Measurements from ENCODE around the gene ILF3. TPM values are rescaled to one million over a fixed set of nuclear protein-coding genes. Genes with fewer than 3 reads are reported as not detected.

The ILF3 gene
- total and polyA plus RNA-seq, 2 donors from 2014 or later = 58.3 to 206 TPM

DNA sequence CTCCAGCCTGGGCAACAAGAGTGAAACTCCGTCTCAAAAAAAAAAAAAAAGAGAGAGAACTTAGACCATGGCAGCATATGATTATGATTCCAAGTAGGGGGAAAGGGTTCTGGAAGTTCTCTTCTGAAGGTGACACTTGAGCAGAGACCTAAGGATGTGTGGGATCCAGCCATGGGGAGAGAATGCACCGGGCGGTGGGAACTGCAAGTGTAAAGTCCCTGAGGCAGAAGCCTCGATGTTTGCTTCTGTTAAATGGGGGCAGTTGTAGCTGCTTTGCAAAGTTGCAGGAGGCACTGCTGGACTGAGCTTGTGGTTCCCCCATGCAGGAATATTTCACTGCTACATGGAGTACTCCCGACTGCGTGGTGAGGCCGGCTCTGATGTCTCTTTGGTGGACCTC lies 19.7 kb upstream of the ILF3 start:
- FAIRE-seq (no peak), DNase-seq (no peak)
- no peak for TF ChIP-seq CTCF (IDR thresholded peaks at IDR 0.05; ENCODE audit: borderline replicate concordance, extremely low read depth, insufficient read depth)
- Histone ChIP-seq H3K36me3 (ENCODE audit: control insufficient read depth in 2 of 3, insufficient read depth in 3 of 3, low read length in 3 of 3) (peaks cover 2 to 42% (median 23%) of the 10 kb centered on the region in 3 donors), H3K27me3 (ENCODE audit: control insufficient read depth, insufficient read depth, low read length) (no peaks in the 10 kb centered on the region), H3K9me3 (ENCODE audit: control insufficient read depth in 2 of 3, insufficient read depth in 1 of 3, low read length in 3 of 3) (no peaks in the 10 kb centered on the region), H3K4me1 (ENCODE audit: control insufficient read depth in 2 of 3, insufficient read depth in 2 of 3, low read depth in 1 of 3, low read length in 3 of 3) (no peaks in the 10 kb centered on the region), H3K27ac (ENCODE audit: low read depth in 2 of 2, low read length in 2 of 2) (no peak overlapping the region), H3K9ac (ENCODE audit: low read length in 3 of 3) (no peak overlapping the region), H3K4me3 (ENCODE audit: low read length in 3 of 3) (no peak overlapping the region)
- intact Hi-C loops (cut with DNase I) = no loop called here

GRCh38 chr19:10634963-10635362 lies 19.2 kb upstream of the ILF3 start:
- intact Hi-C loops (cut with DNase I) = no loop called here
- DNase-seq (no peak), FAIRE-seq (no peak)
- H3K36me3 ChIP-seq (ENCODE audit: control insufficient read depth in 2 of 3, insufficient read depth in 3 of 3, low read length in 3 of 3) = peaks cover 2 to 45% (median 23%) of the 10 kb centered on the region in 3 donors
- H3K9me3 ChIP-seq (ENCODE audit: control insufficient read depth in 2 of 3, insufficient read depth in 1 of 3, low read length in 3 of 3) = no peaks in the 10 kb centered on the region
- no peak overlapping the region for H3K9ac ChIP-seq (ENCODE audit: low read length in 3 of 3)
- no peaks in the 10 kb centered on the region for H3K4me1 ChIP-seq (ENCODE audit: control insufficient read depth in 2 of 3, insufficient read depth in 2 of 3, low read depth in 1 of 3, low read length in 3 of 3)
- H3K27ac ChIP-seq (ENCODE audit: low read depth in 2 of 2, low read length in 2 of 2) = no peak overlapping the region
- H3K4me3 ChIP-seq (ENCODE audit: low read length in 3 of 3) = no peak overlapping the region
- TF ChIP-seq CTCF (IDR thresholded peaks at IDR 0.05; ENCODE audit: borderline replicate concordance, extremely low read depth, insufficient read depth) = no peak
- no peaks in the 10 kb centered on the region for H3K27me3 ChIP-seq (ENCODE audit: control insufficient read depth, insufficient read depth, low read length)

DNA sequence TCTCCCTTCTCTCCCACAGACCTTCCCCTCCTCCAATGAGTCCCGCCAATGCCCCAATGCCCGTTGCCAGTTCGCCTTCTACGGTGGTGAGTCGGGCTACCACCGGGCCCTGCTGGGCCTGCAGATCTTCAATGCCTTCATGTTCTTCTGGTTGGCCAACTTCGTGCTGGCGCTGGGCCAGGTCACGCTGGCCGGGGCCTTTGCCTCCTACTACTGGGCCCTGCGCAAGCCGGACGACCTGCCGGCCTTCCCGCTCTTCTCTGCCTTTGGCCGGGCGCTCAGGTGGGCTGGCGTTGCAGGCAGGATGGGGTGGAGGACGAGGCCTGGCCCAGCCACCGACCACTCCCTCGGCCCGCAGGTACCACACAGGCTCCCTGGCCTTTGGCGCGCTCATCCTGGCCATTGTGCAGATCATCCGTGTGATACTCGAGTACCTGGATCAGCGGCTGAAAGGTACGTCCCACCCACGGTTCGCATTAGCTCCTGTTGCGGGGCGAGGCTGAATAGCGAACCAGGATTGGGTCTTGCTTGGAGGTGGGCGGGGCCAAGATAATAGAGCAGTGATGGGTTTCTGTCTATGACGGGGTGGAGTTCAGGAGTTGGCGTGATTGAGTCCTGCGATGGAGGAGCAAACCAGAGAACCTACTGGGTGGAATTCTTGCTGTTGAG lies 17.7 kb upstream of the ILF3 start:
- Histone ChIP-seq H3K27ac (ENCODE audit: low read depth in 2 of 2, low read length in 2 of 2) (no peak overlapping the region), H3K9me3 (ENCODE audit: control insufficient read depth in 2 of 3, insufficient read depth in 1 of 3, low read length in 3 of 3) (no peaks in the 10 kb centered on the region), H3K9ac (ENCODE audit: low read length in 3 of 3) (no peak overlapping the region), H3K4me1 (ENCODE audit: control insufficient read depth in 2 of 3, insufficient read depth in 2 of 3, low read depth in 1 of 3, low read length in 3 of 3) (no peaks in the 10 kb centered on the region), H3K4me3 (ENCODE audit: low read length in 3 of 3) (no peak overlapping the region), H3K27me3 (ENCODE audit: control insufficient read depth, insufficient read depth, low read length) (no peaks in the 10 kb centered on the region), H3K36me3 (ENCODE audit: control insufficient read depth in 2 of 3, insufficient read depth in 3 of 3, low read length in 3 of 3) (peaks cover 2 to 42% (median 23%) of the 10 kb centered on the region in 3 donors)
- intact Hi-C loops (cut with DNase I) = no loop called here
- FAIRE-seq (no peak), DNase-seq (no peak)
- TF ChIP-seq CTCF (IDR thresholded peaks at IDR 0.05; ENCODE audit: borderline replicate concordance, extremely low read depth, insufficient read depth) = no peak

DNA sequence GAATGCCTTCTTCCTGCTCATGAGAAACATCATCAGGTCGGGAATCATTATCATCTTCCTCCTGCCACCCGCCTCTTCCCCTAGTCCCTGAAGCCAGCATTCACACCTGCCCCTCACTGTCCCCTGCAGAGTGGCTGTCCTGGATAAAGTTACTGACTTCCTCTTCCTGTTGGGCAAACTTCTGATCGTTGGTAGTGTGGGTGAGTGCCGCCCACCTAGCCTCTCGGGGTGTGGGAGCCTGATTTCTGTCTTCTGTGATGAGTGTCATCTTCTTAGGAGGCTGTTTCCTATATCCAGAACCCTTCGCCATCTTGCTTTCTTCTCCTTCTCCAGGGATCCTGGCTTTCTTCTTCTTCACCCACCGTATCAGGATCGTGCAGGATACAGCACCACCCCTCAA lies 16.3 kb upstream of the ILF3 start:
- no peaks in the 10 kb centered on the region for H3K27me3 ChIP-seq (ENCODE audit: control insufficient read depth, insufficient read depth, low read length)
- no peak overlapping the region for H3K27ac ChIP-seq (ENCODE audit: low read depth in 2 of 2, low read length in 2 of 2)
- H3K9ac ChIP-seq (ENCODE audit: low read length in 3 of 3) = no peak overlapping the region
- DNase-seq = no peak
- H3K9me3 ChIP-seq (ENCODE audit: control insufficient read depth in 2 of 3, insufficient read depth in 1 of 3, low read length in 3 of 3) = no peaks in the 10 kb centered on the region
- intact Hi-C loops (cut with DNase I) = no loop called here
- H3K4me1 ChIP-seq (ENCODE audit: control insufficient read depth in 2 of 3, insufficient read depth in 2 of 3, low read depth in 1 of 3, low read length in 3 of 3) = no peaks in the 10 kb centered on the region
- TF ChIP-seq CTCF (IDR thresholded peaks at IDR 0.05; ENCODE audit: borderline replicate concordance, extremely low read depth, insufficient read depth) = no peak
- no peak overlapping the region for H3K4me3 ChIP-seq (ENCODE audit: low read length in 3 of 3)
- peaks cover 2 to 37% (median 23%) of the 10 kb centered on the region in 3 donors for H3K36me3 ChIP-seq (ENCODE audit: control insufficient read depth in 2 of 3, insufficient read depth in 3 of 3, low read length in 3 of 3)
- no peak for FAIRE-seq
